ENCODE measurements around the gene PARD3. TPM values are rescaled to one million over a fixed set of nuclear protein-coding genes. Genes with fewer than 3 reads are reported as not detected.

PARD3 gene
- total RNA-seq, 1 donor from 2014 or later = 26.0 TPM

GRCh38 chr10:34097682-34098081 is 717.4 kb downstream of the PARD3 start:
- TF ChIP-seq CTCF (IDR thresholded peaks at IDR 0.05) = no peak
- DNase-seq (ENCODE audit: low spot score) = no peak
- Mint-ChIP-seq H3K27me3 (ENCODE audit: low read depth) (no peaks in the 10 kb centered on the region), H3K4me3 (ENCODE audit: unreplicated experiment) (no peak overlapping the region), H3K27ac (ENCODE audit: unreplicated experiment) (no peak overlapping the region), H3K36me3 (ENCODE audit: low read depth) (peaks cover 8% of the 10 kb centered on the region), H3K9me3 (ENCODE audit: low read depth) (peaks cover 15% of the 10 kb centered on the region), H3K4me1 (ENCODE audit: low read depth) (peaks cover 10% of the 10 kb centered on the region)

GRCh38 chr10:34094961-34095360 is 720.1 kb downstream of the PARD3 start:
- Mint-ChIP-seq H3K27me3 (ENCODE audit: low read depth) (no peaks in the 10 kb centered on the region), H3K36me3 (ENCODE audit: low read depth) (peaks cover 8% of the 10 kb centered on the region), H3K4me3 (ENCODE audit: unreplicated experiment) (no peak overlapping the region), H3K9me3 (ENCODE audit: low read depth) (peaks cover 15% of the 10 kb centered on the region), H3K27ac (ENCODE audit: unreplicated experiment) (no peak overlapping the region), H3K4me1 (ENCODE audit: low read depth) (peaks cover 22% of the 10 kb centered on the region)
- no peak for DNase-seq (ENCODE audit: low spot score)
- TF ChIP-seq CTCF (IDR thresholded peaks at IDR 0.05) = no peak

GRCh38 chr10:34094146-34094696 is 720.9 kb downstream of the PARD3 start:
- no peak for TF ChIP-seq CTCF (IDR thresholded peaks at IDR 0.05)
- DNase-seq (ENCODE audit: low spot score) = no peak
- peaks cover 22% of the 10 kb centered on the region for H3K4me1 Mint-ChIP-seq (ENCODE audit: low read depth)
- H3K9me3 Mint-ChIP-seq (ENCODE audit: low read depth) = peaks cover 15% of the 10 kb centered on the region
- no peak overlapping the region for H3K4me3 Mint-ChIP-seq (ENCODE audit: unreplicated experiment)
- H3K36me3 Mint-ChIP-seq (ENCODE audit: low read depth) = peaks cover 8% of the 10 kb centered on the region
- H3K27ac Mint-ChIP-seq (ENCODE audit: unreplicated experiment) = no peak overlapping the region
- no peaks in the 10 kb centered on the region for H3K27me3 Mint-ChIP-seq (ENCODE audit: low read depth)

GRCh38 chr10:34092891-34093290 is 722.2 kb downstream of the PARD3 start:
- Mint-ChIP-seq H3K9me3 (ENCODE audit: low read depth) (peaks cover 12% of the 10 kb centered on the region), H3K27ac (ENCODE audit: unreplicated experiment) (no peak overlapping the region), H3K4me3 (ENCODE audit: unreplicated experiment) (no peak overlapping the region), H3K27me3 (ENCODE audit: low read depth) (no peaks in the 10 kb centered on the region), H3K36me3 (ENCODE audit: low read depth) (peaks cover 8% of the 10 kb centered on the region), H3K4me1 (ENCODE audit: low read depth) (peaks cover 15% of the 10 kb centered on the region)
- no peak for TF ChIP-seq CTCF (IDR thresholded peaks at IDR 0.05)
- no peak for DNase-seq (ENCODE audit: low spot score)

GRCh38 chr10:34091635-34092195 is 723.4 kb downstream of the PARD3 start:
- no peak for DNase-seq (ENCODE audit: low spot score)
- no peak for TF ChIP-seq CTCF (IDR thresholded peaks at IDR 0.05)
- Mint-ChIP-seq H3K27ac (ENCODE audit: unreplicated experiment) (no peak overlapping the region), H3K36me3 (ENCODE audit: low read depth) (peaks cover 8% of the 10 kb centered on the region), H3K4me1 (ENCODE audit: low read depth) (peaks cover 12% of the 10 kb centered on the region), H3K27me3 (ENCODE audit: low read depth) (no peaks in the 10 kb centered on the region), H3K9me3 (ENCODE audit: low read depth) (peaks cover 12% of the 10 kb centered on the region), H3K4me3 (ENCODE audit: unreplicated experiment) (no peak overlapping the region)

Data from chondrocyte (in vitro differentiated cells).